Measurements from ENCODE around the gene TFPI.
A peak's percentile ranks its signal among the peaks of the same experiment; 100 is the strongest.

Gene TFPI

DNA sequence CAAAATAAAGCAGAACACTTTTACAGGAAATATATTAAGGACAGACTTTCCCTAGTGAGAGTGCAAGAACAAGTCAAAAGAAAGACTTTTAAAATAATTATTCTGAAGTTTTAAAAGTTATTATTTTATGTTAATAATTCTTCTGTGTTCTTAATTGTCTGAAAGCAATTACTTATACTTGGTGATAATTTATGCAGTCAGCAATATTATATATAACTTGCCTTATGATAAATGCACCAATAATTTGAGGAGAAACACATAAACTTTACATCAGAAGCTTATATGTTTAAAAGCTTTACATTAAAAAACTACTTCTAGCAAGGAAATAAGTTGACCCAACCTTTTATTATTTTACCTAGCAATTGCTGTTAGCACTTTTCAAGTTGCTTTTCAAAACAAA lies 102.7 kb downstream of the TFPI start:
- Histone ChIP-seq H2BK5ac (ENCODE audit: low read length) (no peak overlapping the region), H3K79me1 (ENCODE audit: low read depth, low read length) (no peaks in the 10 kb centered on the region), H2AK5ac (ENCODE audit: low read depth, low read length) (no peak overlapping the region), H3K4me3 (ENCODE audit: low read length in 2 of 2) (no peak overlapping the region), H3K4me1 (ENCODE audit: control insufficient read depth in 2 of 2, insufficient read depth in 1 of 2, low read depth in 1 of 2, low read length in 2 of 2) (peaks cover 0 to 1% of the 10 kb centered on the region in 2 donors), H4K8ac (ENCODE audit: low read depth, low read length) (no peak overlapping the region), H2BK12ac (ENCODE audit: low read length) (no peak overlapping the region), H3K4me2 (ENCODE audit: insufficient read depth, low read length, poor library complexity, severe bottlenecking) (no peak overlapping the region), H3K27me3 (ENCODE audit: control insufficient read depth in 3 of 3, insufficient read depth in 3 of 3, low read depth in 1 of 3, low read length in 3 of 3) (no peaks in the 10 kb centered on the region), H3K36me3 (replicated peaks in 1 of 2; ENCODE audit: control insufficient read depth in 2 of 2, insufficient read depth in 2 of 2, low read length in 2 of 2) (no peaks in the 10 kb centered on the region), H3K23ac (ENCODE audit: low read depth, low read length, poor library complexity) (no peak overlapping the region), H3K9me3 (replicated peaks in 1 of 2; ENCODE audit: control insufficient read depth in 2 of 2, insufficient read depth in 1 of 2, low read depth in 1 of 2, low read length in 2 of 2) (no peaks in the 10 kb centered on the region), H2BK120ac (ENCODE audit: low read depth, low read length) (no peak overlapping the region), H2BK15ac (ENCODE audit: low read length) (no peak overlapping the region), H3K18ac (ENCODE audit: low read length) (no peak overlapping the region), H3K14ac (ENCODE audit: low read length) (no peak overlapping the region), H4K91ac (ENCODE audit: low read depth, low read length, poor library complexity) (no peak overlapping the region), H3K4ac (ENCODE audit: low read length) (no peak overlapping the region), H3K9ac (ENCODE audit: low read depth, low read length, poor library complexity) (no peak overlapping the region), H2AFZ (ENCODE audit: low read length) (no peak overlapping the region), H3K27ac (replicated peaks; ENCODE audit: low read length) (no peak overlapping the region)
- DNase-seq (ENCODE audit: low spot score), result no peak

DNA sequence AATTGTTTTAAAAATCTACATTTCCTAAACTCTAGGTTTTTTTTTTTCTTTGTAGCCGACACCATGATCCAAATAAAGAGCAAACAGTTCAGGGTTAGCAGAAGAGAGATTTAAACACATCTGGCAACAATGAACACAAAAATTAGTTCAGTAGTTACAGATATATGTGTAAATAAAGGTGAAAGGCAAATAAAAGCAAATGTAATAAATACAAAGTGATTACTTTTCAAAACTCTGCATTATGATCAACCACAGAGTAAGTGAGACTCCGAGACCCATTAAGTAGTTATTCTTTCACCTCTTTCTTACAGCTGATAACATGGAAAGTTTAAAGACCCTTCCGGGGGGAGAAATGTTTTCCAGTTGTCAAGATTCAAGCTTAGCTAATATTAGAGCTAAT lies 106.9 kb downstream of the TFPI start:
- H3K9ac ChIP-seq (ENCODE audit: low read depth, low read length, poor library complexity), result no peak overlapping the region
- H3K27ac ChIP-seq (replicated peaks; ENCODE audit: low read length), result no peak overlapping the region
- peak overlapping the region in 1 of 2 donors; percentile 55 for H3K4me3 ChIP-seq (ENCODE audit: low read length in 2 of 2)
- H3K4me2 ChIP-seq (ENCODE audit: insufficient read depth, low read length, poor library complexity, severe bottlenecking), result no peak overlapping the region
- H3K36me3 ChIP-seq (replicated peaks in 1 of 2; ENCODE audit: control insufficient read depth in 2 of 2, insufficient read depth in 2 of 2, low read length in 2 of 2), result no peaks in the 10 kb centered on the region
- no peak overlapping the region for H4K8ac ChIP-seq (ENCODE audit: low read depth, low read length)
- H3K27me3 ChIP-seq (ENCODE audit: control insufficient read depth in 3 of 3, insufficient read depth in 3 of 3, low read depth in 1 of 3, low read length in 3 of 3), result no peaks in the 10 kb centered on the region
- H2BK15ac ChIP-seq (ENCODE audit: low read length), result no peak overlapping the region
- H3K18ac ChIP-seq (ENCODE audit: low read length), result no peak overlapping the region
- no peak overlapping the region for H2BK120ac ChIP-seq (ENCODE audit: low read depth, low read length)
- H4K91ac ChIP-seq (ENCODE audit: low read depth, low read length, poor library complexity), result no peak overlapping the region
- DNase-seq (ENCODE audit: low spot score), result no peak
- no peaks in the 10 kb centered on the region for H3K79me1 ChIP-seq (ENCODE audit: low read depth, low read length)
- peak overlapping the region; percentile 38 for H2AFZ ChIP-seq (ENCODE audit: low read length)
- no peak overlapping the region for H2AK5ac ChIP-seq (ENCODE audit: low read depth, low read length)
- H3K23ac ChIP-seq (ENCODE audit: low read depth, low read length, poor library complexity), result no peak overlapping the region
- H2BK5ac ChIP-seq (ENCODE audit: low read length), result no peak overlapping the region
- H3K4me1 ChIP-seq (ENCODE audit: control insufficient read depth in 2 of 2, insufficient read depth in 1 of 2, low read depth in 1 of 2, low read length in 2 of 2), result peaks cover 0 to 1% of the 10 kb centered on the region in 2 donors
- no peak overlapping the region for H2BK12ac ChIP-seq (ENCODE audit: low read length)
- no peak overlapping the region for H3K14ac ChIP-seq (ENCODE audit: low read length)
- no peak overlapping the region for H3K4ac ChIP-seq (ENCODE audit: low read length)
- no peaks in the 10 kb centered on the region for H3K9me3 ChIP-seq (replicated peaks in 1 of 2; ENCODE audit: control insufficient read depth in 2 of 2, insufficient read depth in 1 of 2, low read depth in 1 of 2, low read length in 2 of 2)
- WGBS, 2 donors (ENCODE audit: extremely low coverage in 2 of 2, insufficient read length in 2 of 2, insufficient replicate concordance in 1 of 2), result no CpG with 5 or more reads among the region's 3 CpGs

DNA sequence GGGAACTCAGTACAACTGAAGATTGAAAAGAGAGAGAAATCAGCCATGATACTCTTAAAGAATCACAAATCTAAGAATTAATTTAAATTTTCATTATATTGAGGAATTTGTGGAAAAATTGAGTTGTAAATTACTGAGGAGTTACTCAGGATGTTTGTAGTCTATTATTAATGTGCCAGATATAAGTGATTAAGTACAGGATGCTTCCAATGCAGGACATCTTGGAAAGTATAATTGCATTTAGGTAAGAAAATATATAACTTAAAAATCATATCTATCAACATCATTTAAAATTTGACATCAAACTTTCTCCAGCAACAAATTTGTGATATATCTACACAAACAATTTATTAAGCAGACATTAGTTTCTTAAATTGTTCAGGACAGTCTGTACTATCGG lies 107.5 kb downstream of the TFPI start:
- H3K14ac ChIP-seq (ENCODE audit: low read length), result no peak overlapping the region
- no peaks in the 10 kb centered on the region for H3K27me3 ChIP-seq (ENCODE audit: control insufficient read depth in 3 of 3, insufficient read depth in 3 of 3, low read depth in 1 of 3, low read length in 3 of 3)
- peaks cover 0 to 1% of the 10 kb centered on the region in 2 donors for H3K4me1 ChIP-seq (ENCODE audit: control insufficient read depth in 2 of 2, insufficient read depth in 1 of 2, low read depth in 1 of 2, low read length in 2 of 2)
- H3K79me1 ChIP-seq (ENCODE audit: low read depth, low read length), result no peaks in the 10 kb centered on the region
- H3K4ac ChIP-seq (ENCODE audit: low read length), result no peak overlapping the region
- H3K36me3 ChIP-seq (replicated peaks in 1 of 2; ENCODE audit: control insufficient read depth in 2 of 2, insufficient read depth in 2 of 2, low read length in 2 of 2), result no peaks in the 10 kb centered on the region
- peak overlapping the region in 1 of 2 donors; percentile 55 for H3K4me3 ChIP-seq (ENCODE audit: low read length in 2 of 2)
- WGBS, 2 donors (ENCODE audit: extremely low coverage in 2 of 2, insufficient read length in 2 of 2, insufficient replicate concordance in 1 of 2), result no CpG with 5 or more reads among the region's 1 CpG
- H2BK5ac ChIP-seq (ENCODE audit: low read length), result no peak overlapping the region
- no peak overlapping the region for H2BK15ac ChIP-seq (ENCODE audit: low read length)
- H3K4me2 ChIP-seq (ENCODE audit: insufficient read depth, low read length, poor library complexity, severe bottlenecking), result no peak overlapping the region
- H4K8ac ChIP-seq (ENCODE audit: low read depth, low read length), result no peak overlapping the region
- no peak overlapping the region for H3K9ac ChIP-seq (ENCODE audit: low read depth, low read length, poor library complexity)
- no peaks in the 10 kb centered on the region for H3K9me3 ChIP-seq (replicated peaks in 1 of 2; ENCODE audit: control insufficient read depth in 2 of 2, insufficient read depth in 1 of 2, low read depth in 1 of 2, low read length in 2 of 2)
- H3K23ac ChIP-seq (ENCODE audit: low read depth, low read length, poor library complexity), result no peak overlapping the region
- no peak overlapping the region for H2AK5ac ChIP-seq (ENCODE audit: low read depth, low read length)
- no peak for DNase-seq (ENCODE audit: low spot score)
- H2BK120ac ChIP-seq (ENCODE audit: low read depth, low read length), result no peak overlapping the region
- H2BK12ac ChIP-seq (ENCODE audit: low read length), result no peak overlapping the region
- H3K27ac ChIP-seq (replicated peaks; ENCODE audit: low read length), result no peak overlapping the region
- H3K18ac ChIP-seq (ENCODE audit: low read length), result no peak overlapping the region
- H2AFZ ChIP-seq (ENCODE audit: low read length), result no peak overlapping the region
- no peak overlapping the region for H4K91ac ChIP-seq (ENCODE audit: low read depth, low read length, poor library complexity)

DNA sequence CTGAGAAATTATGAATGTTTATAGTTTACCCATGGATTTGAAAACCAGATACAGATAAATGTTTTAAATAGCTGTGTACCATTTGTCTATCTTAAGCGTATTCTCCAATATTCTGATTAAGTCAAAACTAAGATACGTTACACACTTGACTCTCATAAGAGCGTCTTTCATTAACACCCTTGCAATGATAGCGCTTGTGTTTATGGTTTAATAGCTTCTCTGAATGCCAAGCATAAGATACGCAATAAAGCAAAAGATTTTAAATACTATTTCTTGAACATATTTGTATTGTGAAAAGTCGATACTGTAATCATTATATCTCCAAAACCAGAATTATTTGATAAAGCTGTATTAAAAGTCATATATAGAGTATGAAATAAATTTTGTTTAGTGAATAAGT lies 109.2 kb downstream of the TFPI start:
- no peak for DNase-seq (ENCODE audit: low spot score)
- H2AFZ ChIP-seq (ENCODE audit: low read length), result no peak overlapping the region
- no peak overlapping the region for H3K23ac ChIP-seq (ENCODE audit: low read depth, low read length, poor library complexity)
- no peak overlapping the region for H4K91ac ChIP-seq (ENCODE audit: low read depth, low read length, poor library complexity)
- H4K8ac ChIP-seq (ENCODE audit: low read depth, low read length), result no peak overlapping the region
- peaks cover 0 to 1% of the 10 kb centered on the region in 2 donors for H3K4me1 ChIP-seq (ENCODE audit: control insufficient read depth in 2 of 2, insufficient read depth in 1 of 2, low read depth in 1 of 2, low read length in 2 of 2)
- H3K27ac ChIP-seq (replicated peaks; ENCODE audit: low read length), result no peak overlapping the region
- H3K27me3 ChIP-seq (ENCODE audit: control insufficient read depth in 3 of 3, insufficient read depth in 3 of 3, low read depth in 1 of 3, low read length in 3 of 3), result no peaks in the 10 kb centered on the region
- H3K9ac ChIP-seq (ENCODE audit: low read depth, low read length, poor library complexity), result no peak overlapping the region
- H2AK5ac ChIP-seq (ENCODE audit: low read depth, low read length), result no peak overlapping the region
- H3K4me2 ChIP-seq (ENCODE audit: insufficient read depth, low read length, poor library complexity, severe bottlenecking), result no peak overlapping the region
- H3K79me1 ChIP-seq (ENCODE audit: low read depth, low read length), result no peaks in the 10 kb centered on the region
- no CpG with 5 or more reads among the region's 6 CpGs for WGBS, 2 donors (ENCODE audit: extremely low coverage in 2 of 2, insufficient read length in 2 of 2, insufficient replicate concordance in 1 of 2)
- no peak overlapping the region for H3K18ac ChIP-seq (ENCODE audit: low read length)
- no peak overlapping the region for H2BK12ac ChIP-seq (ENCODE audit: low read length)
- no peak overlapping the region for H3K4ac ChIP-seq (ENCODE audit: low read length)
- H3K36me3 ChIP-seq (replicated peaks in 1 of 2; ENCODE audit: control insufficient read depth in 2 of 2, insufficient read depth in 2 of 2, low read length in 2 of 2), result no peaks in the 10 kb centered on the region
- H3K14ac ChIP-seq (ENCODE audit: low read length), result no peak overlapping the region
- no peak overlapping the region for H2BK15ac ChIP-seq (ENCODE audit: low read length)
- no peaks in the 10 kb centered on the region for H3K9me3 ChIP-seq (replicated peaks in 1 of 2; ENCODE audit: control insufficient read depth in 2 of 2, insufficient read depth in 1 of 2, low read depth in 1 of 2, low read length in 2 of 2)
- no peak overlapping the region for H2BK120ac ChIP-seq (ENCODE audit: low read depth, low read length)
- H3K4me3 ChIP-seq (ENCODE audit: low read length in 2 of 2), result no peak overlapping the region
- H2BK5ac ChIP-seq (ENCODE audit: low read length), result no peak overlapping the region
